H1 (cell line): Measurements from ENCODE around the gene UIMC1. TPM values are rescaled to one million over a fixed set of nuclear protein-coding genes. Genes with fewer than 3 reads are reported as not detected.
A peak's percentile ranks its signal among the peaks of the same experiment; 100 is the strongest.

ENCODE experiments used
- CTCF ChIA-PET: fragments of 300-600 bp; sonication (Branson Sonifier 250); formaldehyde crosslinking; loops from one replicate; lab custom pipeline; 2021; ENCODE audit not compliant: partially characterized antibody; lab: Charles Lee
- POLR2A ChIA-PET: fragments of 300-600 bp; sonication (Branson Sonifier 250); formaldehyde crosslinking; loops from one replicate; lab custom pipeline; 2021; ENCODE audit warnings: inconsistent platforms; ENCODE audit not compliant: partially characterized antibody; lab: Charles Lee
- DNase-seq, 2 experiments: peaks; one replicate each; pipeline versions ENCODE4 v3.0.0 to v3.0.0-alpha.2; 2010 to 2022; ENCODE audit warnings: low spot score in 2 of 2, low read depth in 1 of 2, mixed read lengths in 1 of 2
- FAIRE-seq: peaks from 2 replicates; lab custom pipeline; 2011; peaks lifted over from hg19 to GRCh38; lab: Jason Lieb, UNC
- H2AFZ ChIP-seq: 2 replicates; pipeline ENCODE4 v1.8.1; 2012; ENCODE audit warnings: low read length, inconsistent platforms
- H2AK5ac ChIP-seq: 2 replicates; pipeline ENCODE4 v1.6.1; 2013; ENCODE audit warnings: low read depth, low read length
- H2BK120ac ChIP-seq: replicated peaks from 2 replicates; pipeline ENCODE3; 2013; ENCODE audit warnings: low read depth, low read length, inconsistent platforms
- H2BK12ac ChIP-seq: 2 replicates; pipeline ENCODE4 v1.6.1; 2013; ENCODE audit warnings: low read depth, low read length
- H2BK15ac ChIP-seq: 2 replicates; pipeline ENCODE4 v1.6.1; 2013; ENCODE audit warnings: low read length
- H2BK20ac ChIP-seq: 2 replicates; pipeline ENCODE4 v1.6.1; 2013; ENCODE audit warnings: low read length
- H2BK5ac ChIP-seq: 2 replicates; pipeline ENCODE4 v1.6.1; 2013; ENCODE audit warnings: low read depth, low read length
- H3K14ac ChIP-seq: 2 replicates; pipeline ENCODE4 v1.6.1; 2013; ENCODE audit warnings: inconsistent platforms; ENCODE audit not compliant: insufficient read length
- H3K18ac ChIP-seq: 2 replicates; pipeline ENCODE4 v1.6.1; 2013; ENCODE audit warnings: low read length; ENCODE audit errors: extremely low read depth
- H3K23ac ChIP-seq: 2 replicates; pipeline ENCODE4 v1.6.1; 2013; ENCODE audit warnings: inconsistent platforms; ENCODE audit not compliant: insufficient read length
- H3K23me2 ChIP-seq: 2 replicates; pipeline ENCODE4 v1.6.1; 2013; ENCODE audit warnings: low read depth, low read length
- H3K27ac ChIP-seq: 2 replicates; pipeline ENCODE4 v1.6.1; 2011; ENCODE audit warnings: low read depth, low read length, inconsistent platforms
- H3K27me3 ChIP-seq, 4 experiments: replicated peaks in 1 of 4; 1 replicate in 1 of 4; 2 replicates in 3 of 4; pipeline versions ENCODE4 v1.6.1 to v1.8.1; 2011 to 2013; ENCODE audit warnings: low read length in 3 of 4, mild to moderate bottlenecking in 3 of 4, inconsistent platforms in 2 of 4, mixed read lengths in 2 of 4, moderate library complexity in 1 of 4; ENCODE audit not compliant: control insufficient read depth in 3 of 4, insufficient read depth in 3 of 4; ENCODE audit errors: extremely low read depth in 1 of 4
- H3K36me3 ChIP-seq, 4 experiments: 2 replicates each; pipeline versions ENCODE4 v1.6.1 to v1.8.1; 2011 to 2013; ENCODE audit warnings: mild to moderate bottlenecking in 4 of 4, low read length in 3 of 4, moderate library complexity in 2 of 4, control low read depth in 1 of 4, inconsistent platforms in 1 of 4; ENCODE audit not compliant: insufficient read depth in 4 of 4, control insufficient read depth in 2 of 4
- H3K4ac ChIP-seq: replicated peaks from 2 replicates; pipeline ENCODE3; 2013; ENCODE audit warnings: low read length, low read depth, mixed read lengths, inconsistent platforms; ENCODE audit not compliant: insufficient read length
- H3K4me1 ChIP-seq, 4 experiments: replicated peaks in 1 of 4; 1 replicate in 1 of 4; 2 replicates in 3 of 4; pipeline versions ENCODE4 v1.6.1 to v1.8.1; 2011 to 2013; ENCODE audit warnings: low read length in 3 of 4, inconsistent platforms in 2 of 4, mixed read lengths in 1 of 4; ENCODE audit not compliant: insufficient read depth in 4 of 4, control insufficient read depth in 3 of 4
- H3K4me2 ChIP-seq, 2 experiments: 2 replicates each; pipeline versions ENCODE4 v1.6.1 to v1.8.1; 2011 to 2013; ENCODE audit warnings: low read depth in 2 of 2, low read length in 2 of 2, control low read depth in 1 of 2, inconsistent platforms in 1 of 2, mild to moderate bottlenecking in 1 of 2; ENCODE audit not compliant: insufficient read depth in 1 of 2
- H3K4me3 ChIP-seq, 4 experiments: fragments of 200-600, 300-600 bp in 1 of 4; sonication (generic), shearing (Covaris generic), sonication (Bioruptor Twin) in 1 of 4; 2 replicates each; pipeline versions ENCODE4 v1.5.1 to v1.8.1; 2011 to 2016; ENCODE audit warnings: low read length in 4 of 4, low read depth in 3 of 4, control low read depth in 2 of 4, inconsistent platforms in 2 of 4, mild to moderate bottlenecking in 2 of 4, mixed read lengths in 1 of 4, moderate library complexity in 1 of 4; ENCODE audit not compliant: insufficient read depth in 2 of 4; ENCODE audit errors: extremely low read depth in 1 of 4
- H3K56ac ChIP-seq: replicated peaks from 2 replicates; pipeline ENCODE3; 2013; ENCODE audit warnings: low read depth, mild to moderate bottlenecking, mixed read lengths, low read length, inconsistent platforms; ENCODE audit not compliant: insufficient read length
- H3K79me1 ChIP-seq: 2 replicates; pipeline ENCODE4 v1.6.1; 2013; ENCODE audit warnings: low read depth, low read length, control low read depth
- H3K79me2 ChIP-seq, 2 experiments: 2 replicates each; pipeline versions ENCODE4 v1.6.1 to v1.8.1; 2012 to 2013; ENCODE audit warnings: low read length in 2 of 2, mild to moderate bottlenecking in 2 of 2, inconsistent platforms in 1 of 2; ENCODE audit not compliant: insufficient read depth in 2 of 2, control insufficient read depth in 1 of 2
- H3K9ac ChIP-seq, 4 experiments: replicated peaks in 1 of 4; 1 replicate in 1 of 4; 2 replicates in 3 of 4; pipeline versions ENCODE4 v1.6.1 to v1.8.1; 2011 to 2013; ENCODE audit warnings: low read depth in 3 of 4, low read length in 3 of 4, control low read depth in 2 of 4, mild to moderate bottlenecking in 2 of 4, moderate library complexity in 2 of 4, inconsistent platforms in 1 of 4; ENCODE audit errors: extremely low read depth in 1 of 4
- H3K9me3 ChIP-seq, 2 experiments: 2 replicates each; pipeline versions ENCODE4 v1.6.1 to v1.8.1; 2012 to 2013; ENCODE audit warnings: mild to moderate bottlenecking in 2 of 2, moderate library complexity in 2 of 2, control low read depth in 1 of 2, inconsistent platforms in 1 of 2, low read depth in 1 of 2, low read length in 1 of 2, mixed read lengths in 1 of 2; ENCODE audit not compliant: insufficient read depth in 2 of 2
- H4K20me1 ChIP-seq, 2 experiments: replicated peaks in 1 of 2; 2 replicates each; pipeline versions ENCODE3 to v1.8.1; 2011 to 2013; ENCODE audit warnings: inconsistent platforms in 2 of 2, low read length in 2 of 2, mild to moderate bottlenecking in 1 of 2; ENCODE audit not compliant: insufficient read depth in 2 of 2, control insufficient read depth in 1 of 2
- H4K5ac ChIP-seq: 2 replicates; pipeline ENCODE4 v1.6.1; 2013; ENCODE audit warnings: low read length, low read depth, mixed read lengths, inconsistent platforms; ENCODE audit not compliant: insufficient read length
- H4K8ac ChIP-seq: 2 replicates; pipeline ENCODE4 v1.8.0; 2013; ENCODE audit warnings: mild to moderate bottlenecking, moderate library complexity, low read length, inconsistent platforms; ENCODE audit not compliant: insufficient read depth; ENCODE audit errors: extremely low read depth
- H4K91ac ChIP-seq: replicated peaks from 2 replicates; pipeline ENCODE3; 2013; ENCODE audit warnings: low read length, mixed read lengths, inconsistent platforms; ENCODE audit not compliant: insufficient read length
- WGBS, 2 experiments: shearing (Covaris generic) in 1 of 2; methylation state at CpG; one replicate each; pipeline versions ENCODE4 v1.1.6 to v1.1.7; 2013 to 2015; ENCODE audit warnings: low lambda C conversion rate in 2 of 2, mixed read lengths in 2 of 2, inconsistent platforms in 1 of 2, low coverage in 1 of 2, missing lambda C conversion rate in 1 of 2; ENCODE audit not compliant: insufficient replicate concordance in 2 of 2, insufficient coverage in 1 of 2, insufficient read length in 1 of 2; ENCODE audit errors: extremely low coverage in 1 of 2, missing lambda C conversion rate in 1 of 2; 5-methylcytosine and 5-hydroxymethylcytosine counted together
- polyA plus RNA-seq, 7 experiments: library from polyadenylated mRNA; depleted of rRNA in 3 of 7; stranded (reverse) in 5 of 7; unstranded in 2 of 7; fragments of >200 nt in 5 of 7; fragments of 200-250 nt in 2 of 7; gene quantifications; 1 replicate in 5 of 7; 2 replicates in 1 of 7; 4 replicates in 1 of 7; pipeline versions ENCODE4 v1.2.1 to v1.2.3, GENCODE V29; 2011 to 2013; ENCODE audit warnings: missing spikeins in 2 of 7, mixed read lengths in 2 of 7
- total RNA-seq: library from RNA; stranded (reverse); fragmentation: NEBNext Ultra II Directional; extraction: Animal tissue kit (Norgen Biotek cat#: 25700); gene quantifications from 2 replicates; pipeline ENCODE4 v1.2.1, GENCODE V29; 2021

The UIMC1 gene
- total and polyA plus RNA-seq, 2 of the 8 experiments (the other 6 are each of a cell fraction or from before 2014, with no cell fraction given) = 12.8 to 43.7 TPM

DNA sequence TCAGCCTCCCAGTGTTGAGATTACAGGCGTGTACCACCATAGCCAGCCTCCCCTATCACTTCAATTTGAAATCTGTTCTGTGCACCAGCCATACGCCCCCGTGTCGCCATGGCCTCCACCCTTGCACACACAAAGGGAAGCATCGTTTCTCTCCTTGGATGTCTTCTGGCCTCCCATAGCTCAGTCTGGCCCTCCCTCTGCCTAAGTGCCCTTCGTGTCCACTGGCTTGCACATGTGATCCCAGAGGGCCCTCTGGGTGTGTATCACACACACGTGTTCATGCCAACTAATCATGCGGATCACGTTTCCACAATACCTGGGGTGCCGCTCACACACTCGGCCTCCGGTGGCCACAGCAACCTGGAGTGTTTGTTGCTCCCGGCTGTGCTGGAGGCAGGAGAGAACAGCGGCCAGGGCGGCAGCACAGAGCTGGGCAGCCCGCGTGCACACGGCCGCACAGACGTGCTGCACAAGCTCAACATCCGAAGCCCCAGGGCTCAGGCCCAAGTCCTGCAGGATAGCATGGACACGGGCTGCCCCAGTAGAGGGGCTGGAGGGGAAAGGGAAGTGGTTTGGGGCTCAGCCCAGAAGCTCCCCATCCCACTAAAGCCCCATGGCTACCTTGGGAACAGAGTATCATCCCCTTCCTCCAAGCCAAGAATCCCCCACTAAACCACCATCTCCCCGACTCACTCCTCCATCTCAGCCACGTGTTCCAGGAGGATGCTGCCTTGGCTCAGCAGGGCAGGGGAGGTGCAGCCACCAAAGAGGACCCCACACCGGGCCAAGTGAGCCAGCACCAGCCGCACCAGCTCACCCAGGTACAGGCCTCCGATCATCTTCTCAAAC, 118.3 kb downstream of the UIMC1 start:
- Histone ChIP-seq H3K4me2 (no peak overlapping the region), H3K27me3 (no peaks in the 10 kb centered on the region), H2BK120ac (no peak overlapping the region), H3K79me1 (no peaks in the 10 kb centered on the region), H4K5ac (no peak overlapping the region), H2AFZ (no peak overlapping the region), H3K23ac (no peak overlapping the region), H3K4ac (peak overlapping the region; percentile 62), H3K4me3 (no peak overlapping the region), H2BK15ac (no peak overlapping the region), H3K14ac (no peak overlapping the region), H3K27ac (no peak overlapping the region), H4K20me1 (no peaks in the 10 kb centered on the region), H3K56ac (no peak overlapping the region), H3K23me2 (no peaks in the 10 kb centered on the region), H2AK5ac (no peak overlapping the region), H2BK5ac (no peak overlapping the region), H3K9me3 (no peaks in the 10 kb centered on the region), H3K36me3 (no peaks in the 10 kb centered on the region), H3K18ac (no peak overlapping the region), H4K8ac (0 out of 2 replicates have a peak overlapping the region, but pooled peaks have one; percentile 51), H2BK12ac (no peak overlapping the region), H4K91ac (no peak overlapping the region), H3K9ac (no peak overlapping the region), H3K4me1 (no peaks in the 10 kb centered on the region), H2BK20ac (no peak overlapping the region), H3K79me2 (no peaks in the 10 kb centered on the region)
- DNase-seq (no peak), FAIRE-seq (no peak)
- ChIA-PET POLR2A (no interaction called here), CTCF (interaction anchor here (0.5 to 3.8 kb wide), 12 partner anchors 11 to 503 kb away, joined by 3 to 32 read pairs (median 3); partner anchors contain the start of gene HK3)
- 88% methylated on average over 27 of the region's 27 CpGs; no CpG with 5 or more reads in 1 of the 2 experiments for WGBS, 2 experiments
